Activated CD8-positive, alpha-beta memory T cell treated with anti-CD3 and anti-CD28 coated beads for 48 hours (primary cell): ENCODE measurements around the gene DNAJC11.
"Not testable (repeated sequence)": the region's sequence is repeated elsewhere in the genome, so short reads cannot be mapped to it uniquely, and the experiment has no call there.

ENCODE experiments used
- DNase-seq, 3 experiments: peaks; one replicate each; pipeline ENCODE4 v3.0.0-alpha.2; 2020; ENCODE audit warnings: low read depth in 2 of 3, low spot score in 2 of 3

Gene DNAJC11

DNA sequence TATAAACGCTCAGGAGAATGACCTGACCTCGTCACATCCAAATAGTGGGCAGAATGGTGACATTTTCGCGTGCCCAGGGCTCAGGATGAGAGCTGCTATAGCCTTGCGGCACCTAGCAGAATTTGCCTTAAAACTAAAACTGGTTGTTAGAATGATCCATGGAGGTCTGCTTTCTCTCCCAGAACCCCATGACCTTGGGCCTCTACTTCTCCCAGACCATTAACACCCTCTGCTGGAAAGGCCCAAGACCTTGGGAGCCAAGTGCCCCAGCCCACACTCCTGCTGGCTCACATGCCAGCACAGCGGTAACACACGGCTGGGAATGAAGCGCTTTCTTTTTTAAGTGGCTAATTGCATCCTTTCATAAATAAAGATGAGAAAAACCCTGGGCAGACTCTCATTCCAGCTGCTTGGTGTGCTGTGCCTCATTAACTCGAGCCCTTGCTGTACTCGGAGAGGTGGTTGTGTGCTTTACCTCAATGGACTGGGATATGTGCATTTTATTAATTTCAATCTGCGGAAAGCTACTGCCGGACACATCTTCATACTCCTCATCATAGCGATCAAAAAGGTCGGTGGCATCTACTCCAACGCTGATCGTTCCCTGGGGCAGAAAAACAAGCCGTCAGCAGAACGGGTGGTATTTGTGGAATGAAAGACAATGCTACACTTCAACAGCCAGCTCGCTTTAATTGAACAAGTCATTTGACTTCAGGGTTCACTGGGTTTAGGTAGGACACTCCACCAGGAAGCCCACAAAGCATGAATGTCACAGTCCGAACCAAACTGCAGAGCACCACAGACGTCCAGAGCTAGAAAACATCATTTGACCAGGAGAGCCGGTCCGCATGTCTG, 48.0 kb downstream of the DNAJC11 start:
- no peak for DNase-seq

DNA sequence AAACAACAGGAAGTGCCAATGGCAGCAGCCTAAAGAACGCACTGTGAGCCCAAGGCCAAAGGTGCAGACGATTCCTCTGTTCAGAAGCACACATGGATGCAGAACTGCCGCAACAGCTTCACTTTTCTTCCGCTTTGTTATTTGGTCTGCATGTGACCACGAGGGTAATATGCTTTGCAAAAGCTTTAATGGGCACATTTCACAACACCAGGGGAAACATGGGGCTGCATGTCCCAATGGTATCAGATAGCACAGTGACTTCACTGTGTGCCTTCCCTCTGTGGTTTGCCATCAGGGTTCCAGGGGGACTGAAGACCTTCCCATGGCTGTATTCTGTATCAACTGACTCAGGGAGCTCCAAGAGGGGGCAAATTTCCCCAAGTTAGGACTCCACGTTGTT, 48.6 kb downstream of the DNAJC11 start:
- no peak for DNase-seq

DNA sequence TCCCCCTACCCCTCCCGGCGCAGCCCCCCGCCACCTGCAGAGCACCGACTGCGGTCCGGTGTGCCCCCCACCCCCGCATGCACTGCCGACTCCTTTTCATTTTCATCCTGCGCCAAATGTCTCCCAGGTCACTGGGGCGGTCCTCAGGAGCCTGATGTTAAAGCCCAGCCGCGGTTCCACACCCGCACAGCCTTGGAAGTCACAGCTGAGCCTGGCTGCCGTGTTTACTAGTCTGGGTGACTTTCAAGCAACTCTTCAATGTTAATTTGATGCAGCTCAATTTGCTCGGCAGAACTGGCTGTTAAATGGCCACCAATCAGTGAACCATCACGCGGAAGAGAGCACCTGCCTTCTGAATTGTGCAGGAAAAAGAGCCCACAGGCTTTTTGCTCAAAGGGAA, 49.7 kb downstream of the DNAJC11 start:
- no peak for DNase-seq

DNA sequence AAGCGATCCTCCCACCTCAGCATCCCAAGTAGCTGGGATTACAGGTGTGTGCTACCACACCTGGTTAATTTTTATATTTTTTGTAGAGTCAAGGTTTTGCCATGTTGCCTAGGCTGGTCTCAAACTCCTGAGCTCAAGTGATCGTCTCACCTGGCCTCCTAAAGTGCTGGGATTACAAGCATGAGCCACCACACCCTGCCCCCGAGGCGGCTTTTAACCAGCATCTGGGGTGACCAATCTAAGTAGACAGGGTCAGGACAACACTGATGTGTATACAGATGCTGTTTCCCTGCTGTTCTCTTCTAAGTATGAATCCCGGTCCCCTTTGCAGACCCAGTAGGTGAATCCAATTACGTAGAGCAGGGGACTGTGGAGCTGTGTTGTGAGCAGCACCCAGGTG, 53.1 kb downstream of the DNAJC11 start:
- DNase-seq: no peak

DNA sequence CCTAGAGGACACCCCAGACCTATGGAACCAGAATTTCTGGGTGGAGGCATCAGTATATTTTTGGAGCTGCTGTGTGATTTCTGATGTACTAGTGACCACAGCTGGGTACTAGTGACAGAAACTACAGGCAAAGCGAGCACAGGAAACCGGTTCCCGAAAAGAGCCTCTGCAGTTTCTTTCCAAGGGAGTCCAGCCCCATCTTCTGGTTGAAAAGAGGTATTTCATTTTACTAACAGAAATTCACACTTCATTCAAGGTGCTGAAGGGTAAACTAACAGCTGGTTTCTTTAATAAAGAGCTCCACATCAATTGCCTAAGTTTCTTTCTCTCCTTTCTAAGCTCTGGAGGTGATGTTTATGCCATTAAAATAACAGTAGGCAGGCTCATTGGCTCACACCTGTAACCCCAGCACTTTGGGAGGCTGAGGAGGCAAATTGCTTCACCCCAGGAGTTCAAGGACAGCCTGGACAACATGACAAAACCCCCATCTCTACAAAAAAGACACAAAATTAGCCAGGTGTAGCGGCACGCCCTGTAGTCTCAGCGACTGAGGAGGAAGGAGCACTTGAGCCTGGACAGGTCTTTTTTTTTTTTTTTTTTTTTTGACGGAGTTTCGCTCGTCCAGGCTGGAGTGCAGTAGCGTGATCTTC, 55.0 kb downstream of the DNAJC11 start:
- no peak for DNase-seq

DNA sequence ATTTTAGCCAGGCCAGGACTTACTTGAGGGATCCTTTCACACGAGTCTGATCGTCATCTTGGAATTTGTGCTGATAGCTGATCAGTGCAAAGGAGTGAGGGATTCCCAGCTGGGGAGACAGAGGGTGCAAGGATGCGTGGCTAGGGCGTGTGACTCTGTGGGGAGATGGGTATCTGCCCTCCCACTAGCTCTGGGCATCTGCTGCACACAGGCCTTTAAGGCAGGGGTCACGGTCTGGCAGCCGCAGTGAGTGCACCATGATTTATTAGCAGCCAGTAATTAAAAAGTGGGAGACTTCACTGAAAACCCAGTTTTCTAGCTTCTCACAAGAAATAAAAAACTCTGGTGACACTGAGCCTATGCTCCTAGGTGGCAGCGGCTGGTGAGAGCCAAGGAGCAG, 56.6 kb downstream of the DNAJC11 start:
- no peak for DNase-seq

DNA sequence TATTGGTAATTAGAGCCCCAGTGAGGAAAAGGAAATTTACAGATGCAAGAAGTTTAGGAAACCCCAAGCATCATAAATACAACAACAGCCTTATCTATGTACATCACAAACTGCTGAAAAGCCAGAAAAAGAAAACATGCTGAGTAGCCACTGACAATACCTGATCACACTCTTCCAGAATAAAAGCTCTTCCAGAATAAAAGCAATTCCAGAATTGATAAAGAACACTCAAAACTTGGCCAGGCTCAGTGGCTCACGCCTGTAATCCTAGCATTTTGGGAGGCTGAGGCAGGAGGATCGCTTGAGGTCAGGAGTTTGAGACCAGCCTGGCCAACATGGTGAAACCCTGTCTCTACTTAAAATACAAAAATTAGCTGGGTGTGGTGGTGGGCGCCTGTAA, 60.7 kb downstream of the DNAJC11 start:
- not testable (repeated sequence) for DNase-seq

DNA sequence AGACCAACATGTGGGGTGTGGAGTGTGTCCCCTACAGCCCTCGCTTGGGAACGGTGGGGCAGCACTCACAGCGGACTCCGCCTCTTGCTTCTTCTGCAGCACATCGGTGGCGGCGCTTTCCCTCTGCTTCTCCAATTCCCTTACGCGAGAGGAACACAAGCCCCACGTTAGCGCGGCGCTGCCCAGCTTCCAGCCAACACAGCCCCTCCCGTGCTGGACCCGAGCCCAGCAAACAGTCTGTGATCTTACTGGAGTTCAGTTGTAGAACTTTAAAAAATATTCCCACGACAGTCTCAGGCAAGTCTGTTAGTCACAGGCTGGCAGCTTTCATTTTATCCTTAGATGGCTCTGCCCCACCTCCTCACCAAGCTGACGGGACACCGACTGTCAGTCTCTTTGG, 63.4 kb downstream of the DNAJC11 start:
- DNase-seq: no peak

DNA sequence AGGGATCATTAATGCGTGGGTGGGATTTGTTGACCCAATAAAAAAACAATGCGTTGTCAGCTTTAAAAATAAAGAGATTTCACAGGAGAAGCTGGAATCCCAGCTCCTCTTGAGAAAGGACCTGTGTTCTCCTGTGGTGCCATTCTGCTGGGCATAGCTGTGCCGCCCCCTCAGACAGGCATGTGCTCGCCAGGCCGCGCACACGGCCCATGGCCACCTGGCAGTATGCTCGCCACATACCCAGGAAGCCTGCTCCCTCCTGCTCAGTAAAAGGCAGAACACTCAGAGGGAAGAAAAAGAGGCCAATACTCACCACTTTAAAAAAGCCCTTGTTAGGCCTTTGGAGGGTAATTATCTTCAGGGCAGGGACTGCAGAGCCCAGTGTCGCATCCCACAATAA, 63.8 kb downstream of the DNAJC11 start:
- no peak for DNase-seq

DNA sequence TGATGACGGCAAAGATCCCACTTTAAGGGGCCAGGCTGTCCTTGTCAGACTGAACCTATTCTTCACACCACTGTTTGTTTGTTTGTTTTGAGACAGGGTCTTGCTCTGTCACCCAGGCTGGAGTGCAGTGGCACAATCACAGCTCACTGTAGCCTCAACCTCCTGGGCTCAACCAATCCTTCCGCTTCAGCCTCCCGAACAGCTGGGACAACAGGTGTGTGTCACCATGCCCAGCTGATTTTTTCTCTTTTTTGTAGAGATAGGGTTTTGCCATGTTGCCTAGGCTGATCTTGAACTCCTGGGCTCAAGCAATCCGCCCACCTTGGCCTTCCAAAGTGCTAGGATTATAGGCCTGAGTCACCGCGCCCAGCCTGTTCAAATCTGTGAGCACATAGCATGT, 64.8 kb downstream of the DNAJC11 start:
- not testable (repeated sequence) for DNase-seq

DNA sequence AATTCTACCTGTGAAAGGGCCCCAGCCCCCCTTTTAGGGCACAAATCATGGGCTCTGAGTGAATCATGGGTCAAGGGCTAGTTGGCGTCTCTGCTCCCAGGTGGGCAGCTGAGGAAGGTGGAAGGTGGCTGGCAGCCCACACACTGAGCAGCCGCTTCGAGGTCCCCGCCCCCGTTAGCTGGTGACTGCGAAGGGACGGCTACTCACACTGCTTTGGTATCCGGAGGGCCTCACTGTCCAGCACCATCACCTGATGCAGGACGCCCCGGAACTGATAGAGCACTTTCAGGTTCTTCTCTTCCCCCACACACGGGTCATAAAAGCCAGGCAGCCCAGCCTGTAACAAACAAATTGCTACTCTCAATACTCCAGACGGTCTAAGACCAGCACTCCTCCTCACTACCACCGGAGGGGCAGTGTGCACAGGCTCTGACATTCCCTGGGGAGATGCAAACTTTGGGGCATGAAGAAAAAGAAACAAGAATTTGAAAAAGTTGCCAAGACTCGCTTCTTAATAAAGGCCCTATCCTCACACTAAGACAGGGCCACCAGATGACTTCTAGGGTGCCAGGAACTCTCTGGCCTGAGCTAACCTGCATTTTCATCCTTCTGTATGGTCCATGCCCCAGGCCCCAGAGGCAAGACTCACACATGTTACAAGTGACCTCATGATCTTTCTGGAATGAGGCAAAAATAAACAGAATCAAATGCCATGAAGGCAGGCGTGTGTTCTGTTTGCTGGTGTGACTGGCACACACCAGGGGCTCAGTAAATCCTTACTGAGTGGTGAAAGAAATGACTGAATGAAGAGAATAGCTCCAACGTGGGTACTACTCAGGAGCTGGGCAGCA, 65.5 kb downstream of the DNAJC11 start:
- DNase-seq: no peak

DNA sequence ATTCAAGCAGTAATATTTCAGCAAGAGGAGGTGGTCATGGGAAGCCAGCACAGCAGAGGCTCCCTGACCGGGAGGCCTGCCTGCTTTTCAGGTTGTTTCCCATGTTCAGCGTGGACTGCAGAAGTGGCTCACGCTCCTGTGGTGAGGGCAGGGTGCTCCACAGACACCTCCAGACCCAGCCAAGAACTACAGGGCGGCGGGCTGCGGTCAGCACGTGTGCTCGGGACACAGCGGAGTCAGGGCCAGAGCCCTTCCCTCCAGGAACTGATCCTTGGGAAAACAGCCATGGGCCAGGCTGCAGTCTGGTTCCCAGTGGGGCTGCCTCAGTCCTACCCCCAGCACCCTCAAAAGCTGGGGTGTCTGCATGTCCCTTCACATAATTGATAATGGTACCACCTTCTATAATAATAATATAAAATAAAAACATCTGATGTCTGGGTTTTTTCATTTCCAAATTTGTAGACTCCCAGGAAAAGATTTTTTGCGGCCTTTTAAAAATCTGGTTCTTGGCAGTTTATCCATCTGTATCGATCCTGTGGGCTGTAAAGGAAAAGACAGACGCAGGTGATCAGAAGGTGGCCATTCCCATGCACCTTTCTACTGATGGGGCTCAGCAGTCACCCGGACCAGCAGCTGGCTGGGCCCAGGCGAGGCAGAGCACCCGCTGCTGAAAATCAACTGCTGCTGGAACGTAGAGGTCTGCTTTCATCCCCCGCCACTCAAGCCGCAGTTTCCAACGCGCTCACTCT, 66.3 kb downstream of the DNAJC11 start:
- no peak for DNase-seq

DNA sequence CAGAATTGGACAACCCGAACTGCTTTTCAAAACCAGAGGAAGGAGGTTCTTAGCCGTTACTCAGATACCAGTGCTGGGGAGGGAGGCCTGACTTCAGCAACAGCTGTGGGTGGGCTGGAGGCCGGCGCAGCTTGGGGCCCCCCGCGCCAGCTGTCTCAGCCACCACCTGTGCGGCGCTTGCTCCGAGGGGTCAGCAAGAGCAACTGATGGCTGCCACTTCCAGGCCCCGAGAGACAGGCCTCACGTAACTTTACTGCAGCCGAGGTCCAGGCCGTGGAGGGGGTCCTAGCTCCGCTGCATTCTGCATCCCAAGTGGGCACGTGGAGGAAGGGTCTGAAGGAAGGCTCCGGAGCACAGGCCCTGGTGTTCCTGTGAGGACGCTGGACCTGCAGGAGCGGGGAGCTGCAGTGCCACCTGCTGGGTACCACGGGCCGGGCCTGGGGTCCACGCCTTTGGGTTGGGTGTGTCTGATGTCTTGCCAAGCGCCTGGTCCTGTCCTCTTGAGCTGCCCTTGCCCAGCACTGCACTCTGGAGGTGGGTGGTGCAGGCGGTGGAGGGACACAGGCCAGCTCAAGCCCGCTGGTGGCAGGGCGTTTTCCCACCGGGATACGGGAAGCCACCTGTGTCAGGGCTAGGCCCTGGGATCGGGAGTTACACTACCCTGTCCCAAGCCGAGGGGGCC, 67.1 kb downstream of the DNAJC11 start:
- DNase-seq: no peak

DNA sequence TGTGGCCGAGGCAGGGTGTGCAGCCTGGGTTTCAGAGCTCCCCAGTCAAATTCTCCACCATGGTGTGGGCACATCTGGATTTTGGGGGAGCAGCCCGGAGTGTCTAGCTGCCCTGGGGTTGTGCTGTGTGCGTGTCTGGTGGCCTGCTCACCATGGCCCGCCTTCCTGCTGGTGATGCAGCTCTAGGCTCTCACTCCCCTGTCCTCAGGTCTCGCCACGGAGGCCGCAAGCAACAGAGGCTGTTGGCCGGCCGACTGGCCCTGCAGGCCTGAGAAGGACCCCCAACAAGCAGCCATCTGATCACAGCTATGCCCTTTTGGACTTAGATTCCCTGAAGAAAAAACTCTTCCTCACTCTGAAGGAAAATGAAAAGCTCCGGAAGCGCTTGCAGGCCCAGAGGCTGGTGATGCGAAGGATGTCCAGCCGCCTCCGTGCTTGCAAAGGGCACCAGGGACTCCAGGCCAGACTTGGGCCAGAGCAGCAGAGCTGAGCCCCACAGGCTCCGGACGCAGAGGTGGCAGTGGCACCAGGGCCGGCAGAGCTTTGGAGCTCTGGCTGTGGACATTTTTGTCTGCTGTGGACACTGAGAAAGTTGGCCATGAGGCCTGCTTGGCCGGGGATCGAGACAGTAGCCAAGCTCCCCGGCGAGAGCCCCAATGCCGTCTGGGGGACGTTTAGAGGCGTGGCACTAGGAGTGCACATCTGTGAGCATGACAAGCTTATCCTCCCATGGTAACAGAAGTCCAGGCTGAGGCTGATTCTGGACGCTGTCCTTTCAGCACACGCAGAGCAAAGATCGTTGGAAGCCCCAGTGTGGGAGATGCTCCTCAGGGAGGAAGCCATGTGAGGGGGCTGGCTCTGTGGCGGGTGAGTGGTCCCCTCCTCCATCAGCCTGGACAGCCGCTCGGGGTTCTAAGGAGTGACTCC, 68.8 kb downstream of the DNAJC11 start:
- no peak for DNase-seq

DNA sequence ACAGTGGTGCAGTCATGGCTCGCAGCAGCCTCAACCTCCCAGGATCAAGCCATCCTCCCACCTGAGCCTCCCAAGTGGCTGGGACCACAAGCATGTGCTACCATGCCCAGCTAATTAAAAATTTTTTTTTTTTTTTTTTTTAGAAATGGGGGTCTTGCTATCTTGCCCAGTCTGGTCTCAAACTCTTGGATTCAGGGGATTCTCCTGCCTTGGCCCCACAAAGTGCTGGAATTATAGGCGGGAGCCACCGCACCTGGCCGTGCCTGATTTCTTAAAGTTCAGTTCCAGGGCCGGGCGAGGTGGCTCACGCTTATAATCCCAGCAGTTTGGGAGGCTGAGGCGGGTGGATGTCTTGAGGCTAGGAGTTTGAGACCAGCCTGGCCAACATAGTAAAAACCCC, 70.6 kb downstream of the DNAJC11 start:
- no peak for DNase-seq

DNA sequence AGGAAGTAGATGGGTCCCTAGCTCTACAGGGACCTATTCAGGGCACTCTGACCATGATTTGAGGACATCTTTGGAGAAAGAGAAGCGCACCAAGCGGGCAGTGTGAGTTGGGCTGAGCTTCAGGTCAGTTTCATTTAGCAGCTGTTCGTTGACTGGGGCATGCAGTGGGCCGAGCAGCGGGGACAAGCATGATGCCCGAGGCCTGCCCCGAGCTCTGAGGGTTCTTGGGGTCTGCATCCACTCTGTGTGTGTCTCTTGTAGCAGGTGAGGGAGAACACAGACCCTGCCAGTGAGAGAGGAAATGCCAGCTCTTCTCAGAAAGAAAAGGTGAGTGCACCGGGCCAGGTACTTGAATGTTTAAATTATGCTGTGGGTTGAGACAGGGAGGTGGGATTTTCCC, 71.6 kb downstream of the DNAJC11 start:
- DNase-seq: no peak

DNA sequence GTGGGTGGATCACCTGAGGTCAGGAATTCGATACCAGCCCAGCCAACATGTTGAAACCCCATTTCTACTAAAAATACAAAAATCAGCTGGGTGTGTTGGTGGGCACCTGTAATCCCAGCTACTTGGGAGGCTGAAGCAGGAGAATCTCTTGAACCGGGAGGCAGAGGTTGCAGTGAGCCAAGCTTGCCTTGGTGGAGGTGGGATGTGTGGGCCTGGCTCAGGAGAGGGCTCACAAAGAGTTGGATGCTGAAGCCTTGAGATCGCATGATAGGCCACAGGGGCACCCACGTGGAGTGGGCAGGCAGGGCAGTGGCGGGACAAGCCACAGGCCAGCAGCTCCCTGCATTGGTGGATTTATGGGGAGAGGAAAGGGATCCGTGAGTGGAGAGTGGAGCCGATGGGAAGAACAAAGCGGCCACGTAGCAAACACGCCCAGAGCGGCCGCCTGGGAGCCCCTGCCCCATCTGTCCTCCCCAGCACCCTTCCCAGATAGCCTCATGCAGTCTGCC, 72.6 kb downstream of the DNAJC11 start:
- no peak for DNase-seq

DNA sequence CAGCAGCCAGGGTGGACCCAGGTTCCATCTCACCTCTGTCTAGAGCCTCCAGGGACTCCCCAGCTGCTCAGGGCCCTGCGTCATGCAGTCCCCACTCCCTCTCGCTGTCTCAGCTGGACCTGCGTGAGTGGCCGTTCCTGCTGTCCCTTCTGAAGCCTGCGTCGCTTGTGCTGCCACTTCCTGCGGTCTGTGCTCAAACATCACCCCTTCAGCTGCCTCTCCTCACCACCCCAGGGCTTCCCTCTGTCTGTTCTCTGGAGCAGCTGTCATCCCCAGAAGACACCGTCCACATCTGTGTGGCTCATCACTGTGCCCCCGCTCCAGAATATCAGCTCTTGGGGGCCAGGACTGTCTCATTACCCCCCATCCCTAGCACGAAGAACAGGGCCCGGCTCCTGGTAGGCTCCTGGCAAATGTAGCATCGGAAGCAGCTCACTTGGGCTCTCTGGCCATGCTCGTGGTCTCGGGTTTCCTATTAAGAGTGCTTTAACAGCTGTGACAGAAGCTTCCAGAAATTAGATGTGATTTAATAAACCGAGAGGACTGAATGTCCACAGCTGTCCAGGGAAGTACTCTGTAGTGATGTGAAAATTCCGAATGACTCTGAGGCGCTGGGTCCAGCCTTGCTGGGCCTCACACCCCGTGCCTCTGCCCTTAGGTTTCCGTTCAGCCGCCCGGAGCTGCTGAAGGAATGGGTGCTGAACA, 73.6 kb downstream of the DNAJC11 start:
- DNase-seq: no peak

DNA sequence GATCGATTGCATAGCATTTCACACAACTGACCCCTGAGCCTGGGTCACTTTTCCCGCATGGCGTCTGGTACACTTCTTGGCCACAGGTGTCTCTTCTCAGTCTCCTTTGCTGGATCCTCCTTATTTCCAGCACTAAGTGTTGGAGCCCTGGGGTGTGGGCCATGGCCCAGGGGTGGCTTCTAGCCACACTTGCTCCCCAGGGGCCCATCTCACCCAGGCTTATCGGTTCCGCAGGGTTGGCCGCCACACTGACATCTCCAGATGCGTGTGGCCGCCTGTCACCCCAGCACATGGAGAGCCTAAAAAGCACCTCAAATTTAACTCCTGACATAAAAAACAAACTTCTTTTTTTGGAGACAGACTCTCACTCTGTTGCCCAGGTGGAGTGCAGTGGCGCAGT, 74.6 kb downstream of the DNAJC11 start:
- DNase-seq: no peak
